Measurements from ENCODE around the gene UBL7. TPM values are rescaled to one million over a fixed set of nuclear protein-coding genes. Genes with fewer than 3 reads are reported as not detected.

UBL7 gene
- total and polyA plus RNA-seq, 5 donors from 2014 or later: 30.9 to 177 (median 143) TPM

- Mint-ChIP-seq H3K4me3 (no peak overlapping the region), H3K27me3 (peaks cover 5% of the 10 kb centered on the region), H3K4me1 (peaks cover 0 to 39% (median 13%) of the 10 kb centered on the region in 4 donors), H3K36me3 (no peaks in the 10 kb centered on the region), H3K9me3 (no peaks in the 10 kb centered on the region), H3K27ac (peak overlapping the region in 1 of 3 donors; percentile 42)
- H3K27ac ChIP-seq (ENCODE audit: insufficient read depth, low read length, poor library complexity, severe bottlenecking): no peak overlapping the region
- no peaks in the 10 kb centered on the region for H3K36me3 ChIP-seq (ENCODE audit: control insufficient read depth, insufficient read depth, low read length)
- H3K9me3 ChIP-seq (ENCODE audit: control insufficient read depth in 2 of 2, low read length in 2 of 2): no peaks in the 10 kb centered on the region
- H3K4me1 ChIP-seq (ENCODE audit: control insufficient read depth, insufficient read depth, low read length, poor library complexity, severe bottlenecking): peaks cover 21% of the 10 kb centered on the region
- DNase-seq: no peak
- no peaks in the 10 kb centered on the region for H3K27me3 ChIP-seq (ENCODE audit: control insufficient read depth, insufficient read depth, low read length)
- H3K4me3 ChIP-seq (ENCODE audit: low read depth, low read length): no peak overlapping the region
- ATAC-seq (ENCODE audit: low read depth in 2 of 2): no peak
Observed at GRCh38 chr15:74428970-74429780, 31.8 kb downstream of the UBL7 start.

GRCh38 chr15:74428442-74428787 lies 32.5 kb downstream of the UBL7 start:
- Histone ChIP-seq H3K27me3 (ENCODE audit: control insufficient read depth, insufficient read depth, low read length) (no peaks in the 10 kb centered on the region), H3K36me3 (ENCODE audit: control insufficient read depth, insufficient read depth, low read length) (no peaks in the 10 kb centered on the region), H3K9me3 (ENCODE audit: control insufficient read depth in 2 of 2, low read length in 2 of 2) (no peaks in the 10 kb centered on the region), H3K4me1 (ENCODE audit: control insufficient read depth, insufficient read depth, low read length, poor library complexity, severe bottlenecking) (peaks cover 17% of the 10 kb centered on the region), H3K4me3 (ENCODE audit: low read depth, low read length) (no peak overlapping the region), H3K27ac (ENCODE audit: insufficient read depth, low read length, poor library complexity, severe bottlenecking) (no peak overlapping the region)
- Mint-ChIP-seq H3K27ac (peak overlapping the region; percentile 26 to 87 (median 47)), H3K36me3 (no peaks in the 10 kb centered on the region), H3K27me3 (peaks cover 5% of the 10 kb centered on the region), H3K4me1 (peaks cover 0 to 36% (median 13%) of the 10 kb centered on the region in 4 donors), H3K9me3 (no peaks in the 10 kb centered on the region), H3K4me3 (no peak overlapping the region)
- ATAC-seq (ENCODE audit: low read depth in 2 of 2) (no peak), DNase-seq (no peak)

- H3K36me3 ChIP-seq (ENCODE audit: control insufficient read depth, insufficient read depth, low read length): no peaks in the 10 kb centered on the region
- H3K4me1 Mint-ChIP-seq: peaks cover 0 to 36% (median 13%) of the 10 kb centered on the region in 4 donors
- H3K27ac Mint-ChIP-seq: peak overlapping the region in 1 of 3 donors; percentile 47
- H3K27ac ChIP-seq (ENCODE audit: insufficient read depth, low read length, poor library complexity, severe bottlenecking): no peak overlapping the region
- H3K4me3 Mint-ChIP-seq: no peak overlapping the region
- DNase-seq: no peak
- H3K9me3 ChIP-seq (ENCODE audit: control insufficient read depth in 2 of 2, low read length in 2 of 2): no peaks in the 10 kb centered on the region
- ATAC-seq (ENCODE audit: low read depth in 2 of 2): no peak
- no peak overlapping the region for H3K4me3 ChIP-seq (ENCODE audit: low read depth, low read length)
- peaks cover 15% of the 10 kb centered on the region for H3K4me1 ChIP-seq (ENCODE audit: control insufficient read depth, insufficient read depth, low read length, poor library complexity, severe bottlenecking)
- H3K27me3 ChIP-seq (ENCODE audit: control insufficient read depth, insufficient read depth, low read length): no peaks in the 10 kb centered on the region
- no peaks in the 10 kb centered on the region for H3K9me3 Mint-ChIP-seq
- H3K36me3 Mint-ChIP-seq: no peaks in the 10 kb centered on the region
- H3K27me3 Mint-ChIP-seq: peaks cover 5% of the 10 kb centered on the region
Observed at GRCh38 chr15:74427607-74428441, 33.1 kb downstream of the UBL7 start.

- no peak overlapping the region for H3K27ac ChIP-seq (ENCODE audit: insufficient read depth, low read length, poor library complexity, severe bottlenecking)
- H3K27me3 ChIP-seq (ENCODE audit: control insufficient read depth, insufficient read depth, low read length): no peaks in the 10 kb centered on the region
- Mint-ChIP-seq H3K27ac (peak overlapping the region in 2 of 3 donors; percentile 40 to 92), H3K9me3 (no peaks in the 10 kb centered on the region), H3K36me3 (no peaks in the 10 kb centered on the region), H3K4me1 (peaks cover 0 to 24% (median 6%) of the 10 kb centered on the region in 4 donors), H3K27me3 (no peaks in the 10 kb centered on the region), H3K4me3 (no peak overlapping the region)
- DNase-seq (no peak), ATAC-seq (ENCODE audit: low read depth in 2 of 2) (no peak)
- no peaks in the 10 kb centered on the region for H3K36me3 ChIP-seq (ENCODE audit: control insufficient read depth, insufficient read depth, low read length)
- no peak overlapping the region for H3K4me3 ChIP-seq (ENCODE audit: low read depth, low read length)
- H3K4me1 ChIP-seq (ENCODE audit: control insufficient read depth, insufficient read depth, low read length, poor library complexity, severe bottlenecking): peaks cover 3% of the 10 kb centered on the region
- no peaks in the 10 kb centered on the region for H3K9me3 ChIP-seq (ENCODE audit: control insufficient read depth in 2 of 2, low read length in 2 of 2)
Observed at GRCh38 chr15:74426404-74427281, 34.3 kb downstream of the UBL7 start.

GRCh38 chr15:74425630-74426029 lies 35.3 kb downstream of the UBL7 start:
- H3K4me3 ChIP-seq (ENCODE audit: low read depth, low read length): no peak overlapping the region
- Mint-ChIP-seq H3K36me3 (no peaks in the 10 kb centered on the region), H3K4me3 (no peak overlapping the region), H3K9me3 (no peaks in the 10 kb centered on the region), H3K27ac (peak overlapping the region in 2 of 3 donors; percentile 40 to 42), H3K27me3 (no peaks in the 10 kb centered on the region), H3K4me1 (peaks cover 0 to 17% (median 2%) of the 10 kb centered on the region in 4 donors)
- no peaks in the 10 kb centered on the region for H3K27me3 ChIP-seq (ENCODE audit: control insufficient read depth, insufficient read depth, low read length)
- H3K9me3 ChIP-seq (ENCODE audit: control insufficient read depth in 2 of 2, low read length in 2 of 2): no peaks in the 10 kb centered on the region
- H3K36me3 ChIP-seq (ENCODE audit: control insufficient read depth, insufficient read depth, low read length): no peaks in the 10 kb centered on the region
- ATAC-seq (ENCODE audit: low read depth in 2 of 2) (no peak), DNase-seq (no peak)
- H3K4me1 ChIP-seq (ENCODE audit: control insufficient read depth, insufficient read depth, low read length, poor library complexity, severe bottlenecking): no peaks in the 10 kb centered on the region
- H3K27ac ChIP-seq (ENCODE audit: insufficient read depth, low read length, poor library complexity, severe bottlenecking): no peak overlapping the region

- Mint-ChIP-seq H3K9me3 (no peaks in the 10 kb centered on the region), H3K4me1 (peaks cover 0 to 16% (median 4%) of the 10 kb centered on the region in 4 donors), H3K4me3 (no peak overlapping the region), H3K27me3 (no peaks in the 10 kb centered on the region), H3K36me3 (no peaks in the 10 kb centered on the region), H3K27ac (peak overlapping the region in 2 of 3 donors; percentile 42 to 66)
- DNase-seq: no peak
- no peak overlapping the region for H3K27ac ChIP-seq (ENCODE audit: insufficient read depth, low read length, poor library complexity, severe bottlenecking)
- H3K27me3 ChIP-seq (ENCODE audit: control insufficient read depth, insufficient read depth, low read length): no peaks in the 10 kb centered on the region
- H3K9me3 ChIP-seq (ENCODE audit: control insufficient read depth in 2 of 2, low read length in 2 of 2): no peaks in the 10 kb centered on the region
- H3K4me1 ChIP-seq (ENCODE audit: control insufficient read depth, insufficient read depth, low read length, poor library complexity, severe bottlenecking): no peaks in the 10 kb centered on the region
- H3K36me3 ChIP-seq (ENCODE audit: control insufficient read depth, insufficient read depth, low read length): no peaks in the 10 kb centered on the region
- H3K4me3 ChIP-seq (ENCODE audit: low read depth, low read length): no peak overlapping the region
- ATAC-seq (ENCODE audit: low read depth in 2 of 2): no peak
Observed at GRCh38 chr15:74424901-74425528, 35.9 kb downstream of the UBL7 start.

Data from CD4-positive, CD25-positive, alpha-beta regulatory T cell (primary cell).